ENCODE results near the gene C1orf74. TPM values are rescaled to one million over a fixed set of nuclear protein-coding genes. Genes with fewer than 3 reads are reported as not detected.

C1orf74 gene
- total and polyA plus RNA-seq, 4 donors = 0.82 to 1.8 (median 1.1) TPM

- WGBS = 39% methylated on average over 8 of the region's 8 CpGs
- Histone ChIP-seq H3K9me3 (ENCODE audit: control insufficient read depth in 4 of 4, low read length in 3 of 4) (no peaks in the 10 kb centered on the region), H3K4me1 (ENCODE audit: control insufficient read depth in 4 of 4, insufficient read depth in 4 of 4, low read length in 3 of 4) (peaks cover 3 to 35% (median 27%) of the 10 kb centered on the region in 4 donors), H3K27me3 (ENCODE audit: control insufficient read depth in 4 of 4, insufficient read depth in 4 of 4, low read length in 3 of 4) (no peaks in the 10 kb centered on the region), H3K9ac (ENCODE audit: low read depth in 1 of 2, low read length in 2 of 2) (peak overlapping the region in 1 of 2 donors; percentile 59), H3K4me3 (ENCODE audit: low read depth in 1 of 3, low read length in 3 of 3) (no peak overlapping the region), H3K27ac (ENCODE audit: low read depth in 1 of 2, low read length in 2 of 2) (peak overlapping the region; percentile 77 to 78), H3K36me3 (ENCODE audit: control insufficient read depth in 4 of 4, insufficient read depth in 3 of 4, low read depth in 1 of 4, low read length in 3 of 4) (peaks cover 0 to 7% (median 2%) of the 10 kb centered on the region in 4 donors)
- DNase-seq (ENCODE audit: low spot score) = no peak
- TF ChIP-seq SP1 (IDR thresholded peaks at IDR 0.05) (no peak), NR2F2 (IDR thresholded peaks at IDR 0.05) (no peak), FOXA2 (IDR thresholded peaks at IDR 0.05) (no peak), YY1 (IDR thresholded peaks at IDR 0.05) (no peak), HNF4G (IDR thresholded peaks at IDR 0.05) (no peak), FOXA1 (IDR thresholded peaks at IDR 0.05) (no peak), GABPA (IDR thresholded peaks at IDR 0.05 in 1 of 2, conservative IDR thresholded peaks at IDR 0.05 in 1 of 2) (no peak), JUND (IDR thresholded peaks at IDR 0.05) (no peak), EGR1 (IDR thresholded peaks at IDR 0.05; ENCODE audit: low read depth in 2 of 2) (no peak), CTCF (IDR thresholded peaks at IDR 0.05; ENCODE audit: low read depth, low read length, missing input control) (no peak), RAD21 (IDR thresholded peaks at IDR 0.05) (no peak), TAF1 (conservative IDR thresholded peaks at IDR 0.05) (no peak), MAX (IDR thresholded peaks at IDR 0.05) (no peak), HNF4A (conservative IDR thresholded peaks at IDR 0.05) (no peak)
- TF ChIP-seq, protein P1, sequence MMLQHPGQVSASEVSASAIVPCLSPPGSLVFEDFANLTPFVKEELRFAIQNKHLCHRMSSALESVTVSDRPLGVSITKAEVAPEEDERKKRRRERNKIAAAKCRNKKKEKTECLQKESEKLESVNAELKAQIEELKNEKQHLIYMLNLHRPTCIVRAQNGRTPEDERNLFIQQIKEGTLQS (IDR thresholded peaks at IDR 0.05) = no peak
- TF ChIP-seq, protein P2, sequence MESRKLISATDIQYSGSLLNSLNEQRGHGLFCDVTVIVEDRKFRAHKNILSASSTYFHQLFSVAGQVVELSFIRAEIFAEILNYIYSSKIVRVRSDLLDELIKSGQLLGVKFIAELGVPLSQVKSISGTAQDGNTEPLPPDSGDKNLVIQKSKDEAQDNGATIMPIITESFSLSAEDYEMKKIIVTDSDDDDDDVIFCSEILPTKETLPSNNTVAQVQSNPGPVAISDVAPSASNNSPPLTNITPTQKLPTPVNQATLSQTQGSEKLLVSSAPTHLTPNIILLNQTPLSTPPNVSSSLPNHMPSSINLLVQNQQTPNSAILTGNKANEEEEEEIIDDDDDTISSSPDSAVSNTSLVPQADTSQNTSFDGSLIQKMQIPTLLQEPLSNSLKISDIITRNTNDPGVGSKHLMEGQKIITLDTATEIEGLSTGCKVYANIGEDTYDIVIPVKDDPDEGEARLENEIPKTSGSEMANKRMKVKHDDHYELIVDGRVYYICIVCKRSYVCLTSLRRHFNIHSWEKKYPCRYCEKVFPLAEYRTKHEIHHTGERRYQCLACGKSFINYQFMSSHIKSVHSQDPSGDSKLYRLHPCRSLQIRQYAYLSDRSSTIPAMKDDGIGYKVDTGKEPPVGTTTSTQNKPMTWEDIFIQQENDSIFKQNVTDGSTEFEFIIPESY (IDR thresholded peaks at IDR 0.05) = no peak
- TF ChIP-seq, protein P3, sequence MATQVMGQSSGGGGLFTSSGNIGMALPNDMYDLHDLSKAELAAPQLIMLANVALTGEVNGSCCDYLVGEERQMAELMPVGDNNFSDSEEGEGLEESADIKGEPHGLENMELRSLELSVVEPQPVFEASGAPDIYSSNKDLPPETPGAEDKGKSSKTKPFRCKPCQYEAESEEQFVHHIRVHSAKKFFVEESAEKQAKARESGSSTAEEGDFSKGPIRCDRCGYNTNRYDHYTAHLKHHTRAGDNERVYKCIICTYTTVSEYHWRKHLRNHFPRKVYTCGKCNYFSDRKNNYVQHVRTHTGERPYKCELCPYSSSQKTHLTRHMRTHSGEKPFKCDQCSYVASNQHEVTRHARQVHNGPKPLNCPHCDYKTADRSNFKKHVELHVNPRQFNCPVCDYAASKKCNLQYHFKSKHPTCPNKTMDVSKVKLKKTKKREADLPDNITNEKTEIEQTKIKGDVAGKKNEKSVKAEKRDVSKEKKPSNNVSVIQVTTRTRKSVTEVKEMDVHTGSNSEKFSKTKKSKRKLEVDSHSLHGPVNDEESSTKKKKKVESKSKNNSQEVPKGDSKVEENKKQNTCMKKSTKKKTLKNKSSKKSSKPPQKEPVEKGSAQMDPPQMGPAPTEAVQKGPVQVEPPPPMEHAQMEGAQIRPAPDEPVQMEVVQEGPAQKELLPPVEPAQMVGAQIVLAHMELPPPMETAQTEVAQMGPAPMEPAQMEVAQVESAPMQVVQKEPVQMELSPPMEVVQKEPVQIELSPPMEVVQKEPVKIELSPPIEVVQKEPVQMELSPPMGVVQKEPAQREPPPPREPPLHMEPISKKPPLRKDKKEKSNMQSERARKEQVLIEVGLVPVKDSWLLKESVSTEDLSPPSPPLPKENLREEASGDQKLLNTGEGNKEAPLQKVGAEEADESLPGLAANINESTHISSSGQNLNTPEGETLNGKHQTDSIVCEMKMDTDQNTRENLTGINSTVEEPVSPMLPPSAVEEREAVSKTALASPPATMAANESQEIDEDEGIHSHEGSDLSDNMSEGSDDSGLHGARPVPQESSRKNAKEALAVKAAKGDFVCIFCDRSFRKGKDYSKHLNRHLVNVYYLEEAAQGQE (IDR thresholded peaks at IDR 0.05) = no peak
Measured at GRCh38 chr1:209742409-209743144, 41.8 kb downstream of the C1orf74 start.
